ENCODE results near the gene TMEM91. TPM values are rescaled to one million over a fixed set of nuclear protein-coding genes. Genes with fewer than 3 reads are reported as not detected.

Gene TMEM91
- polyA plus RNA-seq, 1 donor from 2014 or later, result 24.4 TPM

- no peaks in the 10 kb centered on the region for H3F3A ChIP-seq (ENCODE audit: insufficient read depth, low read length, poor library complexity, severe bottlenecking)
- H3K4me3 ChIP-seq (ENCODE audit: low read length), result no peak overlapping the region
- no peaks in the 10 kb centered on the region for H3K9me2 ChIP-seq (ENCODE audit: insufficient read depth, low read length)
- H3K9me3 ChIP-seq (ENCODE audit: low read length), result no peaks in the 10 kb centered on the region
- H3K27me3 ChIP-seq (ENCODE audit: insufficient read depth, low read depth, low read length), result no peaks in the 10 kb centered on the region
- H2AFZ ChIP-seq (ENCODE audit: low read depth, low read length), result no peak overlapping the region
- TF ChIP-seq EZH2 (IDR thresholded peaks at IDR 0.05; ENCODE audit: borderline replicate concordance, insufficient read depth, low read length, poor library complexity, severe bottlenecking), result no peak
- TF ChIP-seq SMC3 (conservative IDR thresholded peaks at IDR 0.05; ENCODE audit: poor library complexity), result no peak
- no peak for TF ChIP-seq EP300 (conservative IDR thresholded peaks at IDR 0.05; ENCODE audit: poor library complexity, severe bottlenecking)
- TF ChIP-seq, protein P1, sequence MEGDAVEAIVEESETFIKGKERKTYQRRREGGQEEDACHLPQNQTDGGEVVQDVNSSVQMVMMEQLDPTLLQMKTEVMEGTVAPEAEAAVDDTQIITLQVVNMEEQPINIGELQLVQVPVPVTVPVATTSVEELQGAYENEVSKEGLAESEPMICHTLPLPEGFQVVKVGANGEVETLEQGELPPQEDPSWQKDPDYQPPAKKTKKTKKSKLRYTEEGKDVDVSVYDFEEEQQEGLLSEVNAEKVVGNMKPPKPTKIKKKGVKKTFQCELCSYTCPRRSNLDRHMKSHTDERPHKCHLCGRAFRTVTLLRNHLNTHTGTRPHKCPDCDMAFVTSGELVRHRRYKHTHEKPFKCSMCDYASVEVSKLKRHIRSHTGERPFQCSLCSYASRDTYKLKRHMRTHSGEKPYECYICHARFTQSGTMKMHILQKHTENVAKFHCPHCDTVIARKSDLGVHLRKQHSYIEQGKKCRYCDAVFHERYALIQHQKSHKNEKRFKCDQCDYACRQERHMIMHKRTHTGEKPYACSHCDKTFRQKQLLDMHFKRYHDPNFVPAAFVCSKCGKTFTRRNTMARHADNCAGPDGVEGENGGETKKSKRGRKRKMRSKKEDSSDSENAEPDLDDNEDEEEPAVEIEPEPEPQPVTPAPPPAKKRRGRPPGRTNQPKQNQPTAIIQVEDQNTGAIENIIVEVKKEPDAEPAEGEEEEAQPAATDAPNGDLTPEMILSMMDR (IDR thresholded peaks at IDR 0.05; ENCODE audit: poor library complexity, severe bottlenecking), result no peak
- no peak for TF ChIP-seq POLR2AphosphoS5 (IDR thresholded peaks at IDR 0.05)
- TF ChIP-seq MXI1 (conservative IDR thresholded peaks at IDR 0.05; ENCODE audit: poor library complexity, severe bottlenecking), result no peak
- TF ChIP-seq, protein P2, sequence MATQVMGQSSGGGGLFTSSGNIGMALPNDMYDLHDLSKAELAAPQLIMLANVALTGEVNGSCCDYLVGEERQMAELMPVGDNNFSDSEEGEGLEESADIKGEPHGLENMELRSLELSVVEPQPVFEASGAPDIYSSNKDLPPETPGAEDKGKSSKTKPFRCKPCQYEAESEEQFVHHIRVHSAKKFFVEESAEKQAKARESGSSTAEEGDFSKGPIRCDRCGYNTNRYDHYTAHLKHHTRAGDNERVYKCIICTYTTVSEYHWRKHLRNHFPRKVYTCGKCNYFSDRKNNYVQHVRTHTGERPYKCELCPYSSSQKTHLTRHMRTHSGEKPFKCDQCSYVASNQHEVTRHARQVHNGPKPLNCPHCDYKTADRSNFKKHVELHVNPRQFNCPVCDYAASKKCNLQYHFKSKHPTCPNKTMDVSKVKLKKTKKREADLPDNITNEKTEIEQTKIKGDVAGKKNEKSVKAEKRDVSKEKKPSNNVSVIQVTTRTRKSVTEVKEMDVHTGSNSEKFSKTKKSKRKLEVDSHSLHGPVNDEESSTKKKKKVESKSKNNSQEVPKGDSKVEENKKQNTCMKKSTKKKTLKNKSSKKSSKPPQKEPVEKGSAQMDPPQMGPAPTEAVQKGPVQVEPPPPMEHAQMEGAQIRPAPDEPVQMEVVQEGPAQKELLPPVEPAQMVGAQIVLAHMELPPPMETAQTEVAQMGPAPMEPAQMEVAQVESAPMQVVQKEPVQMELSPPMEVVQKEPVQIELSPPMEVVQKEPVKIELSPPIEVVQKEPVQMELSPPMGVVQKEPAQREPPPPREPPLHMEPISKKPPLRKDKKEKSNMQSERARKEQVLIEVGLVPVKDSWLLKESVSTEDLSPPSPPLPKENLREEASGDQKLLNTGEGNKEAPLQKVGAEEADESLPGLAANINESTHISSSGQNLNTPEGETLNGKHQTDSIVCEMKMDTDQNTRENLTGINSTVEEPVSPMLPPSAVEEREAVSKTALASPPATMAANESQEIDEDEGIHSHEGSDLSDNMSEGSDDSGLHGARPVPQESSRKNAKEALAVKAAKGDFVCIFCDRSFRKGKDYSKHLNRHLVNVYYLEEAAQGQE (IDR thresholded peaks at IDR 0.05; ENCODE audit: borderline replicate concordance), result no peak
- no peak for TF ChIP-seq TAF1 (IDR thresholded peaks at IDR 0.05; ENCODE audit: low read depth)
- no peak for TF ChIP-seq RAD21 (conservative IDR thresholded peaks at IDR 0.05)
- H4K20me1 ChIP-seq (ENCODE audit: insufficient read depth), result no peaks in the 10 kb centered on the region
- H3K79me2 ChIP-seq (replicated peaks; ENCODE audit: insufficient read depth, low read length), result no peaks in the 10 kb centered on the region
- no peak overlapping the region for H3K4me2 ChIP-seq (ENCODE audit: low read length)
- H3K9ac ChIP-seq (ENCODE audit: low read length), result no peak overlapping the region
- no peaks in the 10 kb centered on the region for H3K36me3 ChIP-seq (ENCODE audit: insufficient read depth, low read length)
- H3K27ac ChIP-seq (ENCODE audit: low read length), result no peak overlapping the region
These were observed 38.1 kb downstream of the TMEM91 start for GRCh38 chr19:41414461-41414860.

DNA sequence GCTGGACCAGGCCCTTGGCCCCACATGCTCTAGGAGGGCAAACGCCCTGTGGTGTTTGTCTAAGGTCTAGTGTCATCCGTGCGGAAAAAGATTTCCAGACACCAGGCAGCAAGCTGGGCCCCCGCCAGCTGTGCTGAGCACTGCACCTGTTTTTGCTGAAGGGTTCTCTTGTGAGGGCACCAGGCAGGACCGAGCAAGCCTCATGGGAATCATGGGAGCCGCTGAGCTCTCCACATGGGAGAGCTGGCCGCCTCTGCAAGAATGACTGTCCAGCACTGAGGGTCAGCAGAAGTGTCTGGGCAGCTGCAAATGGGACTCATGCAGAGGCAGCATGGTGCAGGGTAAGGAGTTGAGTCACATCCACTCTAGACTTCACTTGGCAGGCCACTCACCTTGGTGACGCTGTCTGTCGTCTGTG, 38.8 kb downstream of the TMEM91 start:
- no peak overlapping the region for H2AFZ ChIP-seq (ENCODE audit: low read depth, low read length)
- no peaks in the 10 kb centered on the region for H3K9me3 ChIP-seq (ENCODE audit: low read length)
- H3K27me3 ChIP-seq (ENCODE audit: insufficient read depth, low read depth, low read length), result no peaks in the 10 kb centered on the region
- H3K4me2 ChIP-seq (ENCODE audit: low read length), result no peak overlapping the region
- no peaks in the 10 kb centered on the region for H3K79me2 ChIP-seq (replicated peaks; ENCODE audit: insufficient read depth, low read length)
- no peaks in the 10 kb centered on the region for H3F3A ChIP-seq (ENCODE audit: insufficient read depth, low read length, poor library complexity, severe bottlenecking)
- H3K27ac ChIP-seq (ENCODE audit: low read length), result no peak overlapping the region
- no peak overlapping the region for H3K4me3 ChIP-seq (ENCODE audit: low read length)
- peaks cover 3% of the 10 kb centered on the region for H3K36me3 ChIP-seq (ENCODE audit: insufficient read depth, low read length)
- H4K20me1 ChIP-seq (ENCODE audit: insufficient read depth), result no peaks in the 10 kb centered on the region
- TF ChIP-seq EP300 (conservative IDR thresholded peaks at IDR 0.05; ENCODE audit: poor library complexity, severe bottlenecking) (no peak), RAD21 (conservative IDR thresholded peaks at IDR 0.05) (no peak)
- H3K9me2 ChIP-seq (ENCODE audit: insufficient read depth, low read length), result no peaks in the 10 kb centered on the region
- no peak overlapping the region for H3K9ac ChIP-seq (ENCODE audit: low read length)

Data from neural cell (in vitro differentiated cells).